Cardiac muscle cell (in vitro differentiated cells and primary cell): ENCODE results near the gene GATA5. TPM values are rescaled to one million over a fixed set of nuclear protein-coding genes. Genes with fewer than 3 reads are reported as not detected.
A peak's percentile ranks its signal among the peaks of the same experiment; 100 is the strongest.

Source experiments
- DNase-seq, 2 donors: peaks; one replicate each; pipeline versions ENCODE4 v3.0.0 to v3.0.0-alpha.2; 2010 to 2017; ENCODE audit warnings: low read depth in 1 of 2, low spot score in 1 of 2
- H3K27ac ChIP-seq: fragments of 200-600 bp; sonication (generic); 2 replicates; pipeline ENCODE4 v1.5.1; 2016
- H3K27me3 ChIP-seq: fragments of 200-600 bp; sonication (generic); 2 replicates; pipeline ENCODE4 v1.6.0; 2016; ENCODE audit warnings: control low read depth
- H3K36me3 ChIP-seq: fragments of 200-600 bp; sonication (generic); 2 replicates; pipeline ENCODE4 v1.5.1; 2016; ENCODE audit warnings: control low read depth
- H3K4me1 ChIP-seq: fragments of 200-600 bp; sonication (generic); 2 replicates; pipeline ENCODE4 v1.8.1; 2017; ENCODE audit warnings: low read depth, mild to moderate bottlenecking, mixed run types
- H3K4me3 ChIP-seq: fragments of 200-600 bp; sonication (generic); 2 replicates; pipeline ENCODE4 v1.5.1; 2016; ENCODE audit warnings: mild to moderate bottlenecking
- H3K9me3 ChIP-seq: fragments of 200-600 bp; sonication (generic); 2 replicates; pipeline ENCODE4 v1.5.1; 2017; ENCODE audit warnings: low read depth, mild to moderate bottlenecking, control low read depth
- polyA plus RNA-seq: library from polyadenylated mRNA; unstranded; fragments of >200 nt; fragmentation: Nextera tagmentation; extraction: Ambion mirVana; gene quantifications from 2 replicates; pipeline ENCODE4 v1.2.1, GENCODE V29; 2016
- total RNA-seq: library from RNA; depleted of rRNA; stranded (reverse); fragments of >200 nt; gene quantifications from 2 replicates; pipeline ENCODE4 v1.2.3, GENCODE V29; 2016
- TF ChIP-seq, protein P1 (sequence below): IDR thresholded peaks from 2 replicates; pipeline ENCODE4 v1.5.1; 2012; ENCODE audit warnings: low read depth, mild to moderate bottlenecking, low read length

The GATA5 gene
- total and polyA plus RNA-seq, 2 experiments from 2014 or later: 66.8 to 103 TPM

DNA sequence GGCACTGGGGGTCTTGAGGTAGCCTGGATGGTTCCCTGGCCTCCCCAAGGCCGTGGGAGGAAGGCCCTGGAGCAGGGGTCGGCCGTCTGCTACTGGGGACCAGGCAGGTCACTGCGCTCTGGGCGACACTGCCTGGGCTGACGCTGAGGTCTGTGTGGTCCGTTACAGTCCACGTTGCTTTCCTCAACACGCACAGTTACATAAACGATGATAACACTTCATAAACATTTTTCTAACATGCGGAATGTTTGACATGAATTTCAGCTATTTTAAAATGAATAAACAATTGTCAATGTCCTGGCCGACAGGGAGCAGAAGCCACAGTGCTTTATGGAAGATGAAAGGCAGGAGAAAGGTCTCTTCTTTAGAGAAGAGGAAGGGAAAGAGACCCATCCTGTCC, 38.3 kb downstream of the GATA5 start:
- no peaks in the 10 kb centered on the region for H3K36me3 ChIP-seq
- no peaks in the 10 kb centered on the region for H3K9me3 ChIP-seq
- no peak overlapping the region for H3K4me3 ChIP-seq
- no peak for DNase-seq
- no peak overlapping the region for H3K27ac ChIP-seq
- H3K4me1 ChIP-seq: peaks cover 9% of the 10 kb centered on the region
- no peaks in the 10 kb centered on the region for H3K27me3 ChIP-seq
- TF ChIP-seq, protein P1, sequence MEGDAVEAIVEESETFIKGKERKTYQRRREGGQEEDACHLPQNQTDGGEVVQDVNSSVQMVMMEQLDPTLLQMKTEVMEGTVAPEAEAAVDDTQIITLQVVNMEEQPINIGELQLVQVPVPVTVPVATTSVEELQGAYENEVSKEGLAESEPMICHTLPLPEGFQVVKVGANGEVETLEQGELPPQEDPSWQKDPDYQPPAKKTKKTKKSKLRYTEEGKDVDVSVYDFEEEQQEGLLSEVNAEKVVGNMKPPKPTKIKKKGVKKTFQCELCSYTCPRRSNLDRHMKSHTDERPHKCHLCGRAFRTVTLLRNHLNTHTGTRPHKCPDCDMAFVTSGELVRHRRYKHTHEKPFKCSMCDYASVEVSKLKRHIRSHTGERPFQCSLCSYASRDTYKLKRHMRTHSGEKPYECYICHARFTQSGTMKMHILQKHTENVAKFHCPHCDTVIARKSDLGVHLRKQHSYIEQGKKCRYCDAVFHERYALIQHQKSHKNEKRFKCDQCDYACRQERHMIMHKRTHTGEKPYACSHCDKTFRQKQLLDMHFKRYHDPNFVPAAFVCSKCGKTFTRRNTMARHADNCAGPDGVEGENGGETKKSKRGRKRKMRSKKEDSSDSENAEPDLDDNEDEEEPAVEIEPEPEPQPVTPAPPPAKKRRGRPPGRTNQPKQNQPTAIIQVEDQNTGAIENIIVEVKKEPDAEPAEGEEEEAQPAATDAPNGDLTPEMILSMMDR: no peak

DNA sequence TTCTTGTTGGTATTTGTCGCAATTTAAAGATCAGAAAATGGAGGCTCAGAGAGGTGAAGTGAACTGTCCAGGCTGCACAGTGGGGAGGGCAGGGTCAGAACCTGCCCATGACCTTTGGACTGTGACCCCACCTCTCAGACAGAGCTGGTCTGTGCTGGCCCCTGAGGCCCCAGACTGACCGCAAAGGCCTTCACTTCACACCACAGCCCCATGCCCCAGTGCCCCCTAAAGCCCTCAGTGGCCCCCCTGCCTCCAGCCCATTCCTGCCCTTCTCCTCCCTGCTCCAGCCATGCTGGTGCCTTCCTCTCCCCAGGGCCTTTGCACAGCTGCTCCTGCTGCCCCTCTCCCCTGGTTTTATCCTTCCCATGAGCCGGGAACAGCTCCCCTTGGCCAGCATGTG, 39.1 kb downstream of the GATA5 start:
- Histone ChIP-seq H3K27me3 (no peaks in the 10 kb centered on the region), H3K27ac (no peak overlapping the region), H3K36me3 (no peaks in the 10 kb centered on the region), H3K4me3 (no peak overlapping the region), H3K4me1 (peaks cover 9% of the 10 kb centered on the region), H3K9me3 (no peaks in the 10 kb centered on the region)
- no peak for DNase-seq
- TF ChIP-seq, protein P1: no peak

DNA sequence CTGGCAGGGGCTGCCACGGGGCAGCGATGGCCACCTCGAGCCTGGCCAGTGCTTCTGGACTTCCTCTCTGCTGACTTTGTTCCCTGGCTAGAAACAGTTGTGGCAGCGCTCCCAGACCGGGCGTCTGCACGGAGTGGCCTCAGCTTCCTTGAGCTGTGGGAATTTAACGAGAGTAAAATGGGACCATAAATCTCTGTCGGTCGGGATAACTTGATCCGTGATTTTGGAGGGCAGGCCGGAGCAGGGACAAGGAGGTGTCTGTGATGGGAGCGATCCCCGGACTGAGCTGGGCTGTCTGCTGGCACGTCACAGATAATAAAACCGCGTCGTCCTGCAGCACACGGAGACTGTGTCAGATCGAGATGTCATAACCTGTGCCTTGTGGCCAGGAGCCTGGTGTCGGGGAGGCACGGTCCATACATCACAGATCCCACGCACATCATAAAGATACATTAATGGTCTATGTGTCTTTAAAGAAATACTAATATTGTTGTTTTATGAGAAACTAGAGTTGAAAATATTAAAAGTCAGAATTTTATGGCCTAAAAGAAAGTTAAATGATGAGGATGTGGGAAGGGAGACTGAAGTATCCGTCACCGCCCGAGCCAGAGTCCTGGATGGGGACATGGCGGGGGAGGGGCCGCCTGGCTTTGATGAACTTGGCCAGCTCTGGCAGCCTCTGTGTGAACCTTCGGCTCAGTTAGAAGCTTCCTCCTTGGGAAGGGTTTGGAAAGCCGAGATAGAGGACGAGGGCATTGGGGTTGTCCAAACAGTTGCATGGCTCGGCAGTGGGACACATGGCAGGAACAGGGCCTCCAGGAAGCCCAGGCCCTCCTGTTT, 41.9 kb downstream of the GATA5 start:
- TF ChIP-seq, protein P1: no peak
- H3K27me3 ChIP-seq: no peaks in the 10 kb centered on the region
- H3K4me1 ChIP-seq: peaks cover 14% of the 10 kb centered on the region
- no peaks in the 10 kb centered on the region for H3K9me3 ChIP-seq
- no peak overlapping the region for H3K4me3 ChIP-seq
- H3K36me3 ChIP-seq: no peaks in the 10 kb centered on the region
- H3K27ac ChIP-seq: no peak overlapping the region
- peak in 1 of 2 donors; percentile 50 for DNase-seq

DNA sequence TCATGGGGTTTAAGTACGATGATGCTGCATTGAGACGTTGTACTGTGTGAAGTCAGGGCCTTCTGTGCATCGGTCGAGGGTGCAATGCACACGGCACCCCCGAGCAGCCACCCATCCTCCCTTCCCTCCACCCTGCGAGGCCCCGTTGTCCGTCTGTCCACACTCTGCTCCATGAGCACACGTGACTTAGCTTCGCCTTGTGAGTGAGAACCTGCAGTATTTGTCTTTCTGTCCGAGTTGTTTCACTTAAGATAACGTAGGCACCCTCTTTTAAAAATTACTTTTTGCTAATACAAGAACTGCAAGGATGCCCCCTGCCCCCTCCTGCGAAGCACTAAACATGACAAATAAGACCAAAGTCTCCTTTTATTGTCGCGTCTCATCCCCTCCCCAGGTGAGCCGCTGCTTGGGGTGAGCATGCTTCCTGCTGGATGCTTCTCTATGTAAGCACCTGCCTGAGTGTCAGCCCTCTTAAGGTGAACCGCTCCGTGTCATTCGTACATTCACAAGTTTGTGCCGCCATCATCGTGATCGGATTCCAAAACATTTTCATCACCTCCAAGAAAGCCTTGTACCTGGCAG, 44.8 kb downstream of the GATA5 start:
- no peaks in the 10 kb centered on the region for H3K27me3 ChIP-seq
- DNase-seq: no peak
- no peaks in the 10 kb centered on the region for H3K9me3 ChIP-seq
- TF ChIP-seq, protein P1: no peak
- no peak overlapping the region for H3K27ac ChIP-seq
- H3K4me1 ChIP-seq: peaks cover 24% of the 10 kb centered on the region
- no peaks in the 10 kb centered on the region for H3K36me3 ChIP-seq
- H3K4me3 ChIP-seq: no peak overlapping the region

DNA sequence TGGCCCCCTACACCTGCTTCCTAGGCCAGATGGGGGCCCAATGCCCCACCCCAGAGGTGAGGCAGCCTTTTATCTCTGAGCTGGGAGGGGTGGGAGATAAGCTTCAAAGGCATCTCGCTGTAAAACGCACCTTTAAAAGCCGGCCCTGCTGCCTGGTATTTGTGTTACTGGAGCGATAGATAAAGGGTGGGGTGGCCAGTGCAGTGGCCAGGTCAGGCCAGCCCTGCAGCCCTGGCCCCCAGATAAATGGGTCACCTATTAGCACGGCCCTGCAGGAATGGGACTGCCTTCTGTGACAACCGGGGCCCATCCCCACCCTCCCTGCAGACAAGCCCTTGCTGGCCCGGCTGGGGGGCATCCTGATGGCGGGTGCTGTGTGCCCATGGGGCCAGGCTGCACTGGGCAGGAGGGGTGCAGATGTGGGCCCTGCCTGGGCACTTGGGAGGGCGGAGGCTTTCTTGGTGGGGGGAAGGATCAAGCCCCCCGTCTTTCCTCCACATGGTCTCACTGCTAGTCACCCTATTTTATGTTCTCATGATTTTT, 45.4 kb downstream of the GATA5 start:
- Histone ChIP-seq H3K27ac (no peak overlapping the region), H3K4me1 (peaks cover 24% of the 10 kb centered on the region), H3K27me3 (no peaks in the 10 kb centered on the region), H3K4me3 (no peak overlapping the region), H3K36me3 (no peaks in the 10 kb centered on the region), H3K9me3 (no peaks in the 10 kb centered on the region)
- TF ChIP-seq, protein P1: no peak
- DNase-seq: no peak
